ENCODE measurements around the gene SRBD1.
A peak's percentile ranks its signal among the peaks of the same experiment; 100 is the strongest.

The SRBD1 gene

DNA sequence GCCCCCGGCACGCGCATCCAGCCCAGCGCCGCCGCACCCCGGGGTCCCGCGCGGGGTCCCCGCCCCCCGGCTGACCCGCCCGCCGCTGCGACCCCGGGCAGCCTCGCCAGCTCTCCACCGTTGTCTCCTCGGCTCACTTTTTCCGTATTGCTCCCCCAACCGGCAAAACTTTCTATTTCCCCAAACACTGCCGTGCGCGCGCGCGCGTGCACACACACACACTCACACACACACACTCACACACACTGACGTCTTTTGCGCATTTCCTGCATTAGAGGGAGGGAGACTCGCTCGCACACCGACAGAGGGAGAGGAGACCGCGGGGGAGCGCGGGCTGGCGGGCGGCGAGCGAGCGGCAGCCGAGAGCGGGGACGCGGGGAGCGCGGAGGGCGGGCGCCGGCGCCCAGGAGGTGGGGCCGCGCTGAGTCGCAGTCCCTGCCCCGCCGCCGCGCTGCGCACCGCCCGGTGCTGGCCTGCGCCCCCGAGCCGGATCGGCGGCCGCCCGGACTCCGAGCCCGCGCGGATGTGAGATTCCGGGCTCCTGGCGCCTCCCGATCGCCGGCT, 39.9 kb upstream of the SRBD1 start:
- TF ChIP-seq, protein P1, sequence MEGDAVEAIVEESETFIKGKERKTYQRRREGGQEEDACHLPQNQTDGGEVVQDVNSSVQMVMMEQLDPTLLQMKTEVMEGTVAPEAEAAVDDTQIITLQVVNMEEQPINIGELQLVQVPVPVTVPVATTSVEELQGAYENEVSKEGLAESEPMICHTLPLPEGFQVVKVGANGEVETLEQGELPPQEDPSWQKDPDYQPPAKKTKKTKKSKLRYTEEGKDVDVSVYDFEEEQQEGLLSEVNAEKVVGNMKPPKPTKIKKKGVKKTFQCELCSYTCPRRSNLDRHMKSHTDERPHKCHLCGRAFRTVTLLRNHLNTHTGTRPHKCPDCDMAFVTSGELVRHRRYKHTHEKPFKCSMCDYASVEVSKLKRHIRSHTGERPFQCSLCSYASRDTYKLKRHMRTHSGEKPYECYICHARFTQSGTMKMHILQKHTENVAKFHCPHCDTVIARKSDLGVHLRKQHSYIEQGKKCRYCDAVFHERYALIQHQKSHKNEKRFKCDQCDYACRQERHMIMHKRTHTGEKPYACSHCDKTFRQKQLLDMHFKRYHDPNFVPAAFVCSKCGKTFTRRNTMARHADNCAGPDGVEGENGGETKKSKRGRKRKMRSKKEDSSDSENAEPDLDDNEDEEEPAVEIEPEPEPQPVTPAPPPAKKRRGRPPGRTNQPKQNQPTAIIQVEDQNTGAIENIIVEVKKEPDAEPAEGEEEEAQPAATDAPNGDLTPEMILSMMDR (IDR thresholded peaks at IDR 0.05; ENCODE audit: borderline replicate concordance, insufficient read depth, low read depth, low read length) = peak; percentile 50

DNA sequence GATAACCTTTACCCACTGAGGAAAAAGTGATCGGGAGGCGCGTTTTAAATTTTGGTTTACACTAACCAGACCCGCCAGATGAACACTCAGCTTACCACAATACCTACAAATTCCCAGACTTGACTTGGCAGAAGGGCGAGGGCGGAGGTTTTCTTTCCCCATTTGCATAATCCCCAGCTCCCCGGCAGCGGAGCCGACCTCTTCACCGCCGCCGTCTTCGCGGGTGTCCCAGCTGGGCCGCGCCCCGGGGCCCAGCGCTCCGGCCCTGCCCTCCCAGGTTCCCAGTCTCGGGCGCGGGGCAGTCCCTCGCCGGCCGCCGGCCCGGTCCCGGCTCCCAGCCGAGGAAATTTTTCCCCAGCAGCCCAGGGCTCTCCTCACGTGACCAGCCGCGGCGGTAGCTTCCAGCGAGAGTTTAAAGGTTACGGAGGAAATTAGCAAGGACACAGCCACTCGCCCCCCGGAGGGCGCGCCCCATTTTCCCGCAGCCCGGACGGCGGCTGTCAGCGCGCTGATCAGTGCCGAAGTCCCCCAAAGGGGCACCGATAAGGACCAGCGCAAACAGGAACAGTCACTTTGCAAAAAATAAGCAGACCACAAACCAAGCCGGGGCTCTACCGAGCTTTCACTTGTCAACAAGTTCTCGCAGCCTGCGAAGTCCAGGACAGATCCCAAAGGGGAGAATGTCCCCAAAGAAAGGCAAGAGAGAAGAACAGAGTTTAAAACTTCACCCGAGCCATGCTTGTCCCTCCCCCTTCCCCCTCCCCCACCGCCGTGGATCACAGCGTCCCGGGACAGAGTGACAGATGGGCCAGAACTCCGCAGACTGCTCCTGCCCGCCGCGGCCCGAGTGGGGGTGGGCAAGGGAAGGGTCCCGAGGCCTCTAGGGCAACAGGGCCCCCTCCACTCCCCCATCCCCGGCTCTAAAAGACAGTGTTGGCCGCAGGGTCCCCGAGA, 39.1 kb upstream of the SRBD1 start:
- TF ChIP-seq, protein P1 (IDR thresholded peaks at IDR 0.05; ENCODE audit: borderline replicate concordance, insufficient read depth, low read depth, low read length) = no peak

More for the DNA sequence above, 39.9 kb upstream of the SRBD1 start:
- H3K4me3 ChIP-seq (ENCODE audit: low read depth, low read length) = peak overlapping the region; percentile 79

DNA sequence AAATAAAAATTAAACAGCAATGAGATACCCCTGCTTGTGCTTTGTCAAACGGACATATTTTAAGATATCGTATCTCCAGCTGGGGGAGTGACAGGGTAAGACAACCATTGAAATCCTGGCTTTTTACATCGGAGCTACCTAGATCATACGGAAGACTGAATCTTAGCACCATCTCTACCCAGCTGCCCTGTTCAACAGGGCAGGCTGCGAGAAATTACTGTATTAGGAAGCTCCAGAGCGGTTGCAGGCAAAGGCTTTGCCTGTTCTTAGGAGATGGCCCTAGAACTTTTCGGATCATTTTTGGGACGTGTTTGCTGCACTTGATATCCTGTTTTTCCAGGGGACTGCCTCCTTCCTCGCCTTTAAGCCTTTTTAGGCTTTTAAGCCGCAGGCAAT, 38.4 kb upstream of the SRBD1 start:
- TF ChIP-seq, protein P1 (IDR thresholded peaks at IDR 0.05; ENCODE audit: borderline replicate concordance, insufficient read depth, low read depth, low read length) = no peak
- H3K4me3 ChIP-seq (ENCODE audit: low read depth, low read length) = peak overlapping the region; percentile 79

More for the DNA sequence above, 39.1 kb upstream of the SRBD1 start:
- H3K4me3 ChIP-seq (ENCODE audit: low read depth, low read length) = peak overlapping the region; percentile 79

DNA sequence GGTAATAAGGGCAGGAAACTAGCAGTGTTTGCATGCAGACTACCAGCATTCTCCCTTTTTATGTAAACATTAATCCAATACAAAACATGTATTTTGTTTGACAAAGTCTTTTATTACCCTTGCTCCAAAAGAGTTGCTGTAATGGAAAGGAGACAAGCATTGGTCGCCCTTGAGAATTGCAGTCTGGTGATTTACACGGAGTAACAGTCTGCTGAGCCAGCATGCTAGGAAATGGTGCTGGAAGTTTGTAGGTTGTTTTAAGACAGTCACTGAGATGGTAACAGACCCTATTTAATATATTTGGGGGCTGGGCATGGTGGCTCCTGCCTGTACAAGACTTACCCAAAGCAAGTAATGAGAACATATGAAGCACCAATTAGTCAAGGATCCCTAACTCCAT, 37.6 kb upstream of the SRBD1 start:
- no peak overlapping the region for H3K4me3 ChIP-seq (ENCODE audit: low read depth, low read length)

DNA sequence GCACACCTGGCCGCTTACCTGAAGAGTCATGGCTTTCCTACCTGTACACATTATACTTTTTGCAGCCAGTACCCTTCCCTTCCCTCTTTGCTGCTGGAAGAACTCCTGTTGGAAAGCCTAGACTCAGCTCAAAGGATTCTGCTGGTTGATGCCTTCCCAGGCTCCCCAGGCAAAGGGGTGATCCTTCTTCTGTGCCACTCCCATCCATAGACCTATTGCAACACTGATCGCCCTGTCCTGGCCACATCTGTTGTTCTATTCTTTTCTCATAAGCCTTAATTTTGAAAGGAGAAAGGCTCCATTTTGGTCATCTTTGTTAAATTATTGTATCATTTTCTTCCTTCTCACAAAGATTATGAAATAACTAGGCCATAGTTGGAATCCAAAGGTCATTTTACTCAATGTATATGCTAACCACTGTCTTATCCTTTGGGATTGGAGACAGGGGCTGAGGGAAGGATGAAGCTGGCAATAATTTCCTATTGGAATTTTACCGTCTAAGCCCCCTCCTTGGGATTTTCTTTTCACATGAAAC, 37.0 kb upstream of the SRBD1 start:
- TF ChIP-seq, protein P1 (IDR thresholded peaks at IDR 0.05; ENCODE audit: borderline replicate concordance, insufficient read depth, low read depth, low read length) = no peak
- H3K4me3 ChIP-seq (ENCODE audit: low read depth, low read length) = no peak overlapping the region

More for the DNA sequence above, 37.6 kb upstream of the SRBD1 start:
- TF ChIP-seq, protein P1 (IDR thresholded peaks at IDR 0.05; ENCODE audit: borderline replicate concordance, insufficient read depth, low read depth, low read length) = no peak

GRCh38 chr2:45647356-45647755, 36.3 kb upstream of the SRBD1 start:
- no peak overlapping the region for H3K4me3 ChIP-seq (ENCODE audit: low read depth, low read length)
- TF ChIP-seq, protein P1 (IDR thresholded peaks at IDR 0.05; ENCODE audit: borderline replicate concordance, insufficient read depth, low read depth, low read length) = no peak
